GM12878 (cell line): ENCODE measurements around the gene ADCYAP1. TPM values are rescaled to one million over a fixed set of nuclear protein-coding genes. Genes with fewer than 3 reads are reported as not detected.

ENCODE experiments used
- ATAC-seq: fragments of 200-7000 bp; cut with Tn5 transposase; 3 replicates; pipeline ENCODE4 v1.9.1; 2020; ENCODE audit warnings: mild to moderate bottlenecking, moderate library complexity
- BruUV-seq: library from RNA; stranded (reverse); fragments of 400-500 nt; replicated peaks from 2 replicates; lab custom pipeline; 2021; lab: Mats Ljungman, UMichigan
- CTCF ChIA-PET: fragments of 300-600 bp; sonication (Branson Sonifier 250); formaldehyde crosslinking; extraction: SDS; loops from one replicate; lab custom pipeline; 2021; ENCODE audit warnings: inconsistent platforms; lab: Yijun Ruan, JAX
- POLR2A ChIA-PET: fragments of 350-600 bp; formaldehyde crosslinking; extraction: SDS; loops from one replicate; lab custom pipeline; 2021; ENCODE audit warnings: inconsistent platforms; lab: Charles Lee
- RAD21 ChIA-PET: fragments of 300-600 bp; sonication (Branson Sonifier 250); formaldehyde crosslinking; loops from one replicate; lab custom pipeline; 2023; ENCODE audit warnings: antibody characterized with exemption; ENCODE audit not compliant: unreplicated experiment; lab: Charles Lee
- SMC1A ChIA-PET: fragments of 300-600 bp; sonication (Branson Sonifier 250); formaldehyde crosslinking; loops from one replicate; lab custom pipeline; 2023; ENCODE audit not compliant: unreplicated experiment, uncharacterized antibody; lab: Charles Lee
- DNase-seq: peaks from one replicate; pipeline ENCODE4 v3.0.0-alpha.2; 2011; ENCODE audit warnings: low read depth, low spot score
- FAIRE-seq: peaks from 3 replicates; lab custom pipeline; 2011; peaks lifted over from hg19 to GRCh38; lab: Jason Lieb, UNC
- H2AFZ ChIP-seq: 2 replicates; pipeline ENCODE4 v1.6.0; 2011; ENCODE audit warnings: low read depth, low read length, control low read depth; ENCODE audit not compliant: control insufficient read depth
- H3K27ac ChIP-seq: 2 replicates; pipeline ENCODE4 v1.5.1; 2011; ENCODE audit warnings: control low read depth; ENCODE audit not compliant: control insufficient read depth, insufficient read depth
- H3K27me3 ChIP-seq, 2 experiments: replicated peaks in 1 of 2; 2 replicates each; pipeline versions ENCODE4 v1.6.0 to v1.6.1; 2011; ENCODE audit warnings: low read length in 1 of 2; ENCODE audit not compliant: control insufficient read depth in 2 of 2, insufficient read depth in 2 of 2
- H3K36me3 ChIP-seq, 2 experiments: 2 replicates each; pipeline ENCODE4 v1.5.1; 2011; ENCODE audit warnings: low read length in 1 of 2; ENCODE audit not compliant: control insufficient read depth in 2 of 2, insufficient read depth in 2 of 2
- H3K4me1 ChIP-seq: 2 replicates; pipeline ENCODE4 v1.6.1; 2011; ENCODE audit warnings: mild to moderate bottlenecking, low read length, moderate library complexity, mixed read lengths; ENCODE audit not compliant: control insufficient read depth, insufficient read depth
- H3K4me2 ChIP-seq: 2 replicates; pipeline ENCODE4 v1.6.0; 2011; ENCODE audit warnings: control low read depth; ENCODE audit not compliant: control insufficient read depth, insufficient read depth
- H3K4me3 ChIP-seq: fragments of 200-600 bp; sonication (generic); 2 replicates; pipeline ENCODE4 v1.5.1; 2016
- H3K79me2 ChIP-seq: 2 replicates; pipeline ENCODE4 v1.6.0; 2011; ENCODE audit warnings: low read length; ENCODE audit not compliant: control insufficient read depth, insufficient read depth
- H3K9ac ChIP-seq: 2 replicates; pipeline ENCODE4 v1.8.0; 2011; ENCODE audit warnings: low read length, control low read depth, mixed read lengths; ENCODE audit not compliant: control insufficient read depth, insufficient read depth
- H3K9me3 ChIP-seq: replicated peaks from 3 replicates; pipeline ENCODE4 v1.5.1; 2011; ENCODE audit warnings: mild to moderate bottlenecking, low read length; ENCODE audit not compliant: control insufficient read depth, insufficient read depth
- H4K20me1 ChIP-seq: 2 replicates; pipeline ENCODE4 v1.6.0; 2011; ENCODE audit not compliant: control insufficient read depth, insufficient read depth
- BCL11A ChIP-seq: IDR thresholded peaks from 2 replicates; pipeline ENCODE4 v1.6.1; 2011; ENCODE audit warnings: low read depth, low read length
- CBFB ChIP-seq: IDR thresholded peaks from 2 replicates; pipeline ENCODE4 v1.6.1; 2016; ENCODE audit warnings: antibody characterized with exemption, low read depth
- CHD1 ChIP-seq: IDR thresholded peaks from 2 replicates; pipeline ENCODE4 v1.6.1; 2012; ENCODE audit warnings: low read depth, low read length, improper control_type of control experiment
- GATAD2B ChIP-seq: fragments of 450-650 bp; conservative IDR thresholded peaks from 2 replicates; pipeline ENCODE4 v1.6.1; 2017; ENCODE audit warnings: low read depth, mild to moderate bottlenecking, moderate library complexity
- JUNB ChIP-seq: IDR thresholded peaks from 2 replicates; pipeline ENCODE4 v1.6.1; 2016; ENCODE audit warnings: antibody characterized with exemption, mild to moderate bottlenecking
- NR2F1 ChIP-seq: fragments of 450-650 bp; conservative IDR thresholded peaks from 2 replicates; pipeline ENCODE4 v1.6.1; 2017; ENCODE audit warnings: mild to moderate bottlenecking
- POLR2AphosphoS5 ChIP-seq: IDR thresholded peaks from 2 replicates; pipeline ENCODE4 v1.6.1; 2011; ENCODE audit warnings: mild to moderate bottlenecking, low read length, inconsistent platforms
- RFX5 ChIP-seq: IDR thresholded peaks from 2 replicates; pipeline ENCODE4 v1.6.1; 2011; ENCODE audit warnings: low read depth, low read length, improper control_type of control experiment
- TAF1 ChIP-seq: IDR thresholded peaks from 2 replicates; pipeline ENCODE4 v1.6.1; 2011; ENCODE audit warnings: mild to moderate bottlenecking, low read depth, low read length, borderline replicate concordance
- TCF12 ChIP-seq: IDR thresholded peaks from 2 replicates; pipeline ENCODE4 v1.6.1; 2011; ENCODE audit warnings: low read depth, mild to moderate bottlenecking, low read length
- TCF3 ChIP-seq: IDR thresholded peaks from 2 replicates; pipeline ENCODE4 v1.6.1; 2012; ENCODE audit warnings: low read depth, mild to moderate bottlenecking, low read length, borderline replicate concordance; ENCODE audit not compliant: insufficient read depth
- WRNIP1 ChIP-seq: IDR thresholded peaks from 2 replicates; pipeline ENCODE4 v1.6.1; 2011; ENCODE audit warnings: low read depth, low read length, improper control_type of control experiment, borderline replicate concordance
- WGBS: methylation state at CpG from one replicate; pipeline ENCODE4 v1.1.6; 2016; ENCODE audit warnings: low lambda C conversion rate; ENCODE audit not compliant: insufficient replicate concordance, insufficient coverage; ENCODE audit errors: missing lambda C conversion rate; 5-methylcytosine and 5-hydroxymethylcytosine counted together
- in situ Hi-C: fragments of 300-500 bp; cut with MboI; formaldehyde crosslinking; loops from 9 replicates; pipeline ENCODE4 v1.14.3; 2018; ENCODE audit warnings: mixed read lengths
- intact Hi-C: fragments of 100-400 bp; cut with micrococcal nuclease; formaldehyde crosslinking; loops from one replicate; pipeline ENCODE4 v1.14.2; 2022; ENCODE audit not compliant: unreplicated experiment
- polyA plus RNA-seq, 11 experiments: library from polyadenylated mRNA; depleted of rRNA in 4 of 11; unstranded in 6 of 11; stranded (reverse) in 5 of 11; fragments of >200 nt; fragmentation: Nextera tagmentation in 4 of 11; fragmentation: Illumina TruSeq in 1 of 11; extraction: Ambion mirVana in 4 of 11; extraction: Trizol in 1 of 11; gene quantifications; 1 replicate in 1 of 11; 2 replicates in 10 of 11; pipeline versions ENCODE4 v1.2.1 to v1.2.3, GENCODE V29; 2011 to 2016; ENCODE audit warnings: inconsistent platforms in 2 of 11, missing spikeins in 2 of 11, low read depth in 1 of 11
- total RNA-seq, 4 experiments: library from RNA; depleted of rRNA in 3 of 4; stranded (reverse); fragments of >200 nt in 3 of 4; fragmentation: Illumina TruSeq in 1 of 4; extraction: Trizol in 1 of 4; gene quantifications; 2 replicates each; pipeline versions ENCODE4 v1.2.1 to v1.2.3, GENCODE V29; 2013 to 2021
- TF ChIP-seq, protein P1 (sequence below): fragments of 450-650 bp; IDR thresholded peaks from 2 replicates; pipeline ENCODE4 v1.6.1; 2017; ENCODE audit warnings: mild to moderate bottlenecking, moderate library complexity
- TF ChIP-seq, protein P2 (sequence below): IDR thresholded peaks from 2 replicates; pipeline ENCODE4 v1.6.1; 2012; ENCODE audit warnings: low read length, inconsistent platforms

Gene ADCYAP1
- total and polyA plus RNA-seq, 10 of the 15 experiments (the other 5 are each of a cell fraction or from before 2014, with no cell fraction given), result 0.02 TPM; not detected in 9

DNA sequence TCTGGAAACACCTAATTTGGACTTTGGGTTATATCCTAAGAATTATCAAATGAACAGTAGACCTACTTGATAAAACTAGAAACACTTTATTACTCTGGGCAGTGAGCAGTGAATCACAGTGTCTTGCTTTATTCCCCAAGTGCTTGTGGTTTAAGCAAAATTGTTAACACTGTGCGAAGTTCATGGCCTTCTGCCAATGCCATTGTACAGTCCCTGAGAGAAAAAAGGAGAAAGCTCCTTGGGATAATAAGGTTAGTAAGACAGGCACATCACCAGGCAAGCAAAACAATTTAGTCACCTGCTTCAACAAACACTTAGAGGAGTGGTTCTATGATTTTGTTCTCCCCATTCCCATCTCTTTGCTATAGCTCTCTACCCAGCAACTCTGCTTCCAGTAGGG is 39.8 kb downstream of the ADCYAP1 start:
- Histone ChIP-seq H3K79me2 (no peaks in the 10 kb centered on the region), H4K20me1 (no peaks in the 10 kb centered on the region), H3K4me2 (no peak overlapping the region), H3K4me3 (no peak overlapping the region), H3K27ac (no peak overlapping the region), H3K36me3 (no peaks in the 10 kb centered on the region), H3K27me3 (no peaks in the 10 kb centered on the region), H3K4me1 (no peaks in the 10 kb centered on the region), H3K9ac (no peak overlapping the region), H3K9me3 (no peaks in the 10 kb centered on the region), H2AFZ (no peak overlapping the region)
- ChIA-PET RAD21 (no interaction called here), CTCF (interaction anchor here (0.9 to 1.0 kb wide), 2 partner anchors 10 to 17 kb away, joined by 3 to 4 read pairs; no protein-coding TSS in a partner anchor), POLR2A (no interaction called here), SMC1A (no interaction called here)
- ATAC-seq (no peak), FAIRE-seq (no peak), DNase-seq (no peak)
- WGBS, result 0% methylated on average over 1 of the region's 1 CpG
- intact Hi-C loops (no loop called here), in situ Hi-C loops (no loop called here)
- TF ChIP-seq RFX5 (no peak), NR2F1 (no peak), TCF3 (no peak), BCL11A (no peak), CHD1 (no peak), JUNB (no peak), WRNIP1 (no peak), TCF12 (no peak), POLR2AphosphoS5 (no peak), CBFB (no peak), GATAD2B (no peak), TAF1 (no peak)
- TF ChIP-seq, protein P1, sequence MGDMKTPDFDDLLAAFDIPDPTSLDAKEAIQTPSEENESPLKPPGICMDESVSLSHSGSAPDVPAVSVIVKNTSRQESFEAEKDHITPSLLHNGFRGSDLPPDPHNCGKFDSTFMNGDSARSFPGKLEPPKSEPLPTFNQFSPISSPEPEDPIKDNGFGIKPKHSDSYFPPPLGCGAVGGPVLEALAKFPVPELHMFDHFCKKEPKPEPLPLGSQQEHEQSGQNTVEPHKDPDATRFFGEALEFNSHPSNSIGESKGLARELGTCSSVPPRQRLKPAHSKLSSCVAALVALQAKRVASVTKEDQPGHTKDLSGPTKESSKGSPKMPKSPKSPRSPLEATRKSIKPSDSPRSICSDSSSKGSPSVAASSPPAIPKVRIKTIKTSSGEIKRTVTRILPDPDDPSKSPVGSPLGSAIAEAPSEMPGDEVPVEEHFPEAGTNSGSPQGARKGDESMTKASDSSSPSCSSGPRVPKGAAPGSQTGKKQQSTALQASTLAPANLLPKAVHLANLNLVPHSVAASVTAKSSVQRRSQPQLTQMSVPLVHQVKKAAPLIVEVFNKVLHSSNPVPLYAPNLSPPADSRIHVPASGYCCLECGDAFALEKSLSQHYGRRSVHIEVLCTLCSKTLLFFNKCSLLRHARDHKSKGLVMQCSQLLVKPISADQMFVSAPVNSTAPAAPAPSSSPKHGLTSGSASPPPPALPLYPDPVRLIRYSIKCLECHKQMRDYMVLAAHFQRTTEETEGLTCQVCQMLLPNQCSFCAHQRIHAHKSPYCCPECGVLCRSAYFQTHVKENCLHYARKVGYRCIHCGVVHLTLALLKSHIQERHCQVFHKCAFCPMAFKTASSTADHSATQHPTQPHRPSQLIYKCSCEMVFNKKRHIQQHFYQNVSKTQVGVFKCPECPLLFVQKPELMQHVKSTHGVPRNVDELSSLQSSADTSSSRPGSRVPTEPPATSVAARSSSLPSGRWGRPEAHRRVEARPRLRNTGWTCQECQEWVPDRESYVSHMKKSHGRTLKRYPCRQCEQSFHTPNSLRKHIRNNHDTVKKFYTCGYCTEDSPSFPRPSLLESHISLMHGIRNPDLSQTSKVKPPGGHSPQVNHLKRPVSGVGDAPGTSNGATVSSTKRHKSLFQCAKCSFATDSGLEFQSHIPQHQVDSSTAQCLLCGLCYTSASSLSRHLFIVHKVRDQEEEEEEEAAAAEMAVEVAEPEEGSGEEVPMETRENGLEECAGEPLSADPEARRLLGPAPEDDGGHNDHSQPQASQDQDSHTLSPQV, result no peak
- TF ChIP-seq, protein P2, sequence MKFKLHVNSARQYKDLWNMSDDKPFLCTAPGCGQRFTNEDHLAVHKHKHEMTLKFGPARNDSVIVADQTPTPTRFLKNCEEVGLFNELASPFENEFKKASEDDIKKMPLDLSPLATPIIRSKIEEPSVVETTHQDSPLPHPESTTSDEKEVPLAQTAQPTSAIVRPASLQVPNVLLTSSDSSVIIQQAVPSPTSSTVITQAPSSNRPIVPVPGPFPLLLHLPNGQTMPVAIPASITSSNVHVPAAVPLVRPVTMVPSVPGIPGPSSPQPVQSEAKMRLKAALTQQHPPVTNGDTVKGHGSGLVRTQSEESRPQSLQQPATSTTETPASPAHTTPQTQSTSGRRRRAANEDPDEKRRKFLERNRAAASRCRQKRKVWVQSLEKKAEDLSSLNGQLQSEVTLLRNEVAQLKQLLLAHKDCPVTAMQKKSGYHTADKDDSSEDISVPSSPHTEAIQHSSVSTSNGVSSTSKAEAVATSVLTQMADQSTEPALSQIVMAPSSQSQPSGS, result no peak
- BruUV-seq, result no TSS peak
